K562 (cell line): ENCODE measurements around the gene IRAK2. TPM values are rescaled to one million over a fixed set of nuclear protein-coding genes. Genes with fewer than 3 reads are reported as not detected.

Source experiments
- ATAC-seq: fragments of 200-7000 bp; cut with Tn5 transposase; 3 replicates; pipeline ENCODE4 v1.9.1; 2020; ENCODE audit warnings: moderate library complexity
- BruUV-seq: library from RNA; stranded (reverse); fragments of 400-500 nt; replicated peaks from 2 replicates; lab custom pipeline; 2021; lab: Mats Ljungman, UMichigan
- CTCF ChIA-PET: fragments of 300-600 bp; formaldehyde crosslinking; extraction: SDS; loops from one replicate; lab custom pipeline; 2021; ENCODE audit warnings: low intra/inter-chr PET ratio; lab: Yijun Ruan, JAX
- POLR2A ChIA-PET: fragments of 300-600, 350-650 bp; sonication (Branson Sonifier 250); formaldehyde crosslinking; extraction: SDS; loops from one replicate; lab custom pipeline; 2021; ENCODE audit warnings: antibody characterized with exemption, inconsistent platforms; lab: Yijun Ruan, JAX
- DNase-seq, 4 experiments: peaks; one replicate each; pipeline versions ENCODE4 v3.0.0 to v3.0.0-alpha.2; 2011 to 2018; ENCODE audit warnings: low spot score in 3 of 4, mixed read lengths in 3 of 4; ENCODE audit errors: extremely low read depth in 1 of 4
- FAIRE-seq: peaks from 2 replicates; lab custom pipeline; 2011; peaks lifted over from hg19 to GRCh38; lab: Jason Lieb, UNC
- H2AFZ ChIP-seq: 2 replicates; pipeline ENCODE4 v1.6.0; 2011; ENCODE audit warnings: low read depth, low read length, control low read depth, inconsistent platforms
- H3K27ac ChIP-seq: fragments of 200-600 bp; 3 replicates; pipeline ENCODE4 v1.8.0; 2011; ENCODE audit warnings: low read depth, mild to moderate bottlenecking, control low read depth, inconsistent platforms, low read length, moderate library complexity, mixed read lengths; ENCODE audit errors: extremely low read depth
- H3K27me3 ChIP-seq, 2 experiments: fragments of 300-600 bp in 1 of 2; 2 replicates in 1 of 2; 3 replicates in 1 of 2; pipeline versions ENCODE4 v1.6.0 to v1.8.0; 2011; ENCODE audit warnings: inconsistent platforms in 2 of 2, low read length in 2 of 2, mild to moderate bottlenecking in 1 of 2, mixed read lengths in 1 of 2, moderate library complexity in 1 of 2; ENCODE audit not compliant: control insufficient read depth in 2 of 2, insufficient read depth in 2 of 2
- H3K36me3 ChIP-seq: fragments of 300-600 bp; 3 replicates; pipeline ENCODE4 v1.8.0; 2011; ENCODE audit warnings: mild to moderate bottlenecking, low read length, inconsistent platforms; ENCODE audit not compliant: control insufficient read depth, insufficient read depth
- H3K4me1 ChIP-seq, 2 experiments: fragments of 200-600 bp in 1 of 2; replicated peaks in 1 of 2; 2 replicates in 1 of 2; 3 replicates in 1 of 2; pipeline versions ENCODE4 v1.5.1 to v1.8.0; 2011; ENCODE audit warnings: inconsistent platforms in 2 of 2, low read length in 2 of 2, mild to moderate bottlenecking in 1 of 2, mixed read lengths in 1 of 2, moderate library complexity in 1 of 2; ENCODE audit not compliant: control insufficient read depth in 2 of 2, insufficient read depth in 2 of 2
- H3K4me2 ChIP-seq: 2 replicates; pipeline ENCODE4 v1.6.1; 2011; ENCODE audit warnings: low read length, control low read depth, inconsistent platforms, mixed read lengths; ENCODE audit not compliant: insufficient read depth
- H3K4me3 ChIP-seq: fragments of 200-600 bp; sonication (generic), shearing (Covaris generic); 2 replicates; pipeline ENCODE4 v1.5.1; 2016; ENCODE audit warnings: control low read depth, inconsistent platforms
- H3K79me2 ChIP-seq: fragments of 200-600 bp; 3 replicates; pipeline ENCODE4 v1.8.0; 2011; ENCODE audit warnings: low read length, inconsistent platforms; ENCODE audit not compliant: control insufficient read depth, insufficient read depth
- H3K9ac ChIP-seq, 2 experiments: 2 replicates each; pipeline versions ENCODE4 v1.6.0 to v1.6.1; 2011; ENCODE audit warnings: low read depth in 2 of 2, low read length in 2 of 2, control low read depth in 1 of 2, inconsistent platforms in 1 of 2, mild to moderate bottlenecking in 1 of 2, mixed read lengths in 1 of 2; ENCODE audit not compliant: insufficient read depth in 1 of 2
- H3K9me1 ChIP-seq: one replicate; pipeline ENCODE4 v1.6.0; 2011; ENCODE audit warnings: inconsistent platforms, mild to moderate bottlenecking, low read length, moderate library complexity; ENCODE audit not compliant: control insufficient read depth, insufficient read depth
- H3K9me3 ChIP-seq: replicated peaks from 2 replicates; pipeline ENCODE4 v1.5.1; 2011; ENCODE audit warnings: low read depth, low read length, inconsistent platforms; ENCODE audit not compliant: control insufficient read depth, insufficient read depth
- H4K20me1 ChIP-seq: replicated peaks from 2 replicates; pipeline ENCODE4 v1.6.1; 2011; ENCODE audit warnings: low read length, inconsistent platforms, mixed read lengths; ENCODE audit not compliant: control insufficient read depth, insufficient read depth
- CBX3 ChIP-seq, 2 experiments: IDR thresholded peaks; 1 replicate in 1 of 2; 2 replicates in 1 of 2; pipeline ENCODE4 v1.6.1; 2012; ENCODE audit warnings: inconsistent platforms in 2 of 2, low read length in 2 of 2, borderline replicate concordance in 1 of 2, control low read depth in 1 of 2
- HMGN3 ChIP-seq: IDR thresholded peaks from 2 replicates; pipeline ENCODE4 v1.6.1; 2011; ENCODE audit warnings: borderline replicate concordance, low read depth, mild to moderate bottlenecking, mixed read lengths, low read length; ENCODE audit not compliant: insufficient read length; ENCODE audit errors: extremely low read depth
- NFIC ChIP-seq: fragments of 450-650 bp; IDR thresholded peaks from 2 replicates; pipeline ENCODE4 v1.6.1; 2017; ENCODE audit warnings: mild to moderate bottlenecking, inconsistent platforms
- POLR2AphosphoS5 ChIP-seq: IDR thresholded peaks from 2 replicates; pipeline ENCODE4 v1.6.1; 2011; ENCODE audit warnings: mild to moderate bottlenecking, low read depth, low read length, moderate library complexity; ENCODE audit not compliant: control insufficient read depth, insufficient read depth
- TEAD4 ChIP-seq, 2 experiments: sonication (generic) in 1 of 2; formaldehyde crosslinking in 1 of 2; IDR thresholded peaks; 2 replicates each; pipeline versions ENCODE4 v1.6.1 to v1.8.0; 2012 to 2022; ENCODE audit warnings: borderline replicate concordance in 1 of 2, inconsistent platforms in 1 of 2, low read length in 1 of 2, mild to moderate bottlenecking in 1 of 2, missing genetic modification reagents in 1 of 2
- ZNF121 ChIP-seq: sonication (generic); formaldehyde crosslinking; conservative IDR thresholded peaks from 2 replicates; pipeline ENCODE4 v1.8.0; 2022; ENCODE audit warnings: missing genetic modification reagents
- WGBS: fragments of 100-300 bp; shearing (Covaris generic); methylation state at CpG from one replicate; pipeline ENCODE4 v1.1.6; 2016; ENCODE audit warnings: low coverage, mixed read lengths; ENCODE audit not compliant: insufficient coverage; ENCODE audit errors: missing lambda C conversion rate; 5-methylcytosine and 5-hydroxymethylcytosine counted together
- in situ Hi-C: fragments of 300-500 bp; cut with MboI; formaldehyde crosslinking; loops from 4 replicates; pipeline ENCODE4 v1.15.0; 2018; ENCODE audit warnings: inconsistent platforms, mixed read lengths
- intact Hi-C: fragments of 100-400 bp; cut with micrococcal nuclease; formaldehyde crosslinking; loops from 2 replicates; pipeline ENCODE4 v1.14.2; 2022
- polyA plus RNA-seq, 8 experiments: library from polyadenylated mRNA; depleted of rRNA in 4 of 8; stranded (reverse) in 5 of 8; unstranded in 3 of 8; fragments of >200 nt; fragmentation: Nextera tagmentation in 2 of 8; fragmentation: Illumina TruSeq in 1 of 8; extraction: Ambion mirVana in 2 of 8; extraction: Trizol in 1 of 8; gene quantifications; 2 replicates each; pipeline versions ENCODE4 v1.2.1 to v1.2.3, GENCODE V29; 2011 to 2014; ENCODE audit warnings: inconsistent platforms in 1 of 8, missing spikeins in 1 of 8
- total RNA-seq, 7 experiments: library from RNA; depleted of rRNA in 6 of 7; stranded (reverse); fragments of >200 nt in 6 of 7; fragmentation: Illumina TruSeq in 2 of 7; extraction: Trizol in 2 of 7; gene quantifications; 2 replicates each; pipeline versions ENCODE4 v1.2.1 to v1.2.3, GENCODE V29; 2011 to 2021; ENCODE audit warnings: low replicate concordance in 1 of 7

Gene IRAK2
- total and polyA plus RNA-seq, 9 of the 15 experiments (the other 6 are each of a cell fraction or from before 2014, with no cell fraction given) = 0.42 to 4.4 (median 2.7) TPM

DNA sequence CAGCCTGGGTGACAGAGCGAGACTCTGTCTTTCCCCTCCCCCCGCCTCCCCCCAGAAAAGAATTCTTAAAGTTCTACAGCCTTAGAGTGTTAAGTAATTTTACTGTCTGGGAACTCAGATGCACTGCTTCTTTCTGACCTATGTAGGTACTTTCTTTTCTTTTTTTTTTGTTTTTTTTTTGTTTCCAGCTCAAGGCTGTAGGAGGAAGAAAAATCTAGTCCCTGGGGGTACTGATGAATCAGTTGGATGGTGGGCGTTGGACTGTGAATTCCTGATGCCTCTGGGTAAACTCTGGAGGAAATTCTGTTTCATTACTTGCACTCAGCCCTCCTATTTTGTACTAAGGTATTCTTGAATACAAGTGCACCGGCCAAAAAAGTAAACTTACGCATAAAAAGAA is 117.2 kb downstream of the IRAK2 start:
- 94% methylated on average over 5 of the region's 5 CpGs for WGBS
- FAIRE-seq = no peak
- DNase-seq = no peak
- ChIA-PET POLR2A (interaction anchor here (0.6 to 1.8 kb wide), 4 partner anchors 11 to 45 kb away, joined by 3 to 6 read pairs (median 3); partner anchors contain the start of gene GHRL), CTCF (interaction anchor here (0.6 kb wide), 1 partner anchor 497 kb away, joined by 3 read pairs; no protein-coding TSS in a partner anchor)
- Histone ChIP-seq H3K27me3 (no peaks in the 10 kb centered on the region), H3K4me1 (peaks cover 10 to 14% of the 10 kb centered on the region in 2 experiments; a peak in 3 of 5 replicates), H3K9me1 (no peaks in the 10 kb centered on the region), H3K9ac (no peak overlapping the region), H3K27ac (no peak overlapping the region), H3K36me3 (peaks cover 74% of the 10 kb centered on the region), H4K20me1 (no peaks in the 10 kb centered on the region; the same call in 1 of the 2 replicates), H3K4me3 (no peak overlapping the region), H2AFZ (no peak overlapping the region), H3K9me3 (no peaks in the 10 kb centered on the region), H3K4me2 (no peak overlapping the region), H3K79me2 (0 out of 3 replicates have a peak, but pooled peaks cover 2% of the 10 kb centered on the region)
- intact Hi-C loops = no loop called here
- TF ChIP-seq ZNF121 (CRISPR knock-in tag) = no peak
- no peak for TF ChIP-seq CBX3 (IDR thresholded peaks at IDR 0.05; ENCODE audit: borderline replicate concordance in 1 of 2, low read length in 2 of 2)
- no peak for ATAC-seq
- in situ Hi-C loops = no loop called here
- no TSS peak for BruUV-seq

DNA sequence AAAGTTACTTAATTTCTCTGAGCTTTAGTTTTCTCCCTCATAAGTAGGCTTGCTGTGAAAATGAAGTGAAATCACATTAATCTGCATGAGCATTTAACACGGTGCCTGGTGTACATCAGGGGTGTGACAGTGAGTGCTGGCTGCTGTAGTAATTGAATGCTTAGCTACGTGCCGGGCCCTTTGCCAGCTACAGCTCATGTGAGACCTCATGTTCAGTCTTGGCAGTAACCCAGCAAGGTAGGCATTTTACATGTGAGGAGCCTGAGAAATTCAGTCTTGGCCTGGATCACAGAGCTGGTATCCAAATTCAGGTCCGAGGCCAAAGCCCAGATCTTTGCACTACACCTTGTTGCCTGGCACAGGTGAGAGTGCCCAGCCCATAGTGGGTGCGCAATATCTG is 118.9 kb downstream of the IRAK2 start:
- H3K4me2 ChIP-seq = no peak overlapping the region
- H3K9ac ChIP-seq = no peak overlapping the region
- H3K27me3 ChIP-seq = no peaks in the 10 kb centered on the region
- H3K9me1 ChIP-seq = no peaks in the 10 kb centered on the region
- FAIRE-seq (no peak), ATAC-seq (no peak), DNase-seq (no peak)
- BruUV-seq = no TSS peak
- CTCF ChIA-PET = no interaction called here
- no peaks in the 10 kb centered on the region for H3K79me2 ChIP-seq
- no peaks in the 10 kb centered on the region for H3K9me3 ChIP-seq
- peaks cover 70% of the 10 kb centered on the region for H3K36me3 ChIP-seq
- 86% methylated on average over 5 of the region's 5 CpGs for WGBS
- peaks cover 10 to 14% of the 10 kb centered on the region in 2 experiments; a peak in 3 of 5 replicates for H3K4me1 ChIP-seq
- H3K27ac ChIP-seq = no peak overlapping the region
- no peaks in the 10 kb centered on the region; the same call in 1 of the 2 replicates for H4K20me1 ChIP-seq
- in situ Hi-C loops (no loop called here), intact Hi-C loops (no loop called here)
- TF ChIP-seq TEAD4 (IDR thresholded peaks at IDR 0.05; ENCODE audit: low read length) (no peak), TEAD4 (CRISPR knock-in tag; IDR thresholded peaks at IDR 0.05; ENCODE audit: borderline replicate concordance) (no peak), NFIC (0 out of 2 replicates have a peak, but pooled peaks have one; percentile 5), HMGN3 (no peak), POLR2AphosphoS5 (0 out of 2 replicates have a peak, but pooled peaks have one; percentile 20)
- no peak overlapping the region for H2AFZ ChIP-seq
- POLR2A ChIA-PET = interaction anchor here (0.6 to 2.8 kb wide), 13 partner anchors 9 to 547 kb away, joined by 3 to 10 read pairs (median 4); partner anchors contain the start of genes GHRL and TATDN2
- no peak overlapping the region for H3K4me3 ChIP-seq
